Measurements from ENCODE around the gene BEST3. TPM values are rescaled to one million over a fixed set of nuclear protein-coding genes. Genes with fewer than 3 reads are reported as not detected.

Gene BEST3
- total RNA-seq, 1 donor = under 0.01 TPM

- peak; percentile 44 for TF ChIP-seq CTCF (IDR thresholded peaks at IDR 0.05; ENCODE audit: insufficient read depth, low read depth, low read length)
- no peak for DNase-seq (ENCODE audit: low read depth)
- no peak overlapping the region for H3K4me3 ChIP-seq (ENCODE audit: low read depth, low read length)
Observed at GRCh38 chr12:69630191-69630590, 68.9 kb downstream of the BEST3 start.

- no peak overlapping the region for H3K4me3 ChIP-seq (ENCODE audit: low read depth, low read length)
- no peak for DNase-seq (ENCODE audit: low read depth)
- no peak for TF ChIP-seq CTCF (IDR thresholded peaks at IDR 0.05; ENCODE audit: insufficient read depth, low read depth, low read length)
Observed at GRCh38 chr12:69627501-69627900, 71.6 kb downstream of the BEST3 start.

- TF ChIP-seq CTCF (IDR thresholded peaks at IDR 0.05; ENCODE audit: insufficient read depth, low read depth, low read length) = no peak
- DNase-seq (ENCODE audit: low read depth) = peak; percentile 41
- no peak overlapping the region for H3K4me3 ChIP-seq (ENCODE audit: low read depth, low read length)
Observed at GRCh38 chr12:69623970-69624369, 75.1 kb downstream of the BEST3 start.

- no peak for DNase-seq (ENCODE audit: low read depth)
- no peak for TF ChIP-seq CTCF (IDR thresholded peaks at IDR 0.05; ENCODE audit: insufficient read depth, low read depth, low read length)
- H3K4me3 ChIP-seq (ENCODE audit: low read depth, low read length) = no peak overlapping the region
Observed at GRCh38 chr12:69621551-69621950, 77.6 kb downstream of the BEST3 start.

GRCh38 chr12:69620921-69621320 is 78.2 kb downstream of the BEST3 start:
- peak; percentile 2 for DNase-seq (ENCODE audit: low read depth)
- TF ChIP-seq CTCF (IDR thresholded peaks at IDR 0.05; ENCODE audit: insufficient read depth, low read depth, low read length) = no peak
- H3K4me3 ChIP-seq (ENCODE audit: low read depth, low read length) = no peak overlapping the region

- no peak for TF ChIP-seq CTCF (IDR thresholded peaks at IDR 0.05; ENCODE audit: insufficient read depth, low read depth, low read length)
- no peak for DNase-seq (ENCODE audit: low read depth)
- H3K4me3 ChIP-seq (ENCODE audit: low read depth, low read length) = no peak overlapping the region
Observed at GRCh38 chr12:69620077-69620476, 79.0 kb downstream of the BEST3 start.

GRCh38 chr12:69619050-69619449 is 80.1 kb downstream of the BEST3 start:
- no peak for TF ChIP-seq CTCF (IDR thresholded peaks at IDR 0.05; ENCODE audit: insufficient read depth, low read depth, low read length)
- no peak overlapping the region for H3K4me3 ChIP-seq (ENCODE audit: low read depth, low read length)
- no peak for DNase-seq (ENCODE audit: low read depth)
